Subcutaneous adipose tissue (tissue), 4 donors: ENCODE data around the gene SIX2. TPM values are rescaled to one million over a fixed set of nuclear protein-coding genes. Genes with fewer than 3 reads are reported as not detected.

Experiments used
- CTCF ChIP-seq: fragments of 450-650 bp; IDR thresholded peaks from one replicate; pipeline ENCODE4 v1.5.1; 2016; ENCODE audit warnings: low read depth, mild to moderate bottlenecking, control low read depth, antibody characterized with exemption, moderate library complexity
- total RNA-seq, 4 donors: library from RNA; depleted of rRNA; stranded (reverse); fragments of >200 nt; gene quantifications; one replicate each; pipeline ENCODE4 v1.1.0, GENCODE V29; 2016

SIX2 gene
- total RNA-seq, 4 donors from 2014 or later = 1.4 to 3.8 (median 2.3) TPM

GRCh38 chr2:45045706-45046105 is 36.5 kb upstream of the SIX2 start:
- no peak for TF ChIP-seq CTCF

- no peak for TF ChIP-seq CTCF
Observed at GRCh38 chr2:45044916-45045315, 35.7 kb upstream of the SIX2 start.

- no peak for TF ChIP-seq CTCF
Observed at GRCh38 chr2:45043174-45043573, 33.9 kb upstream of the SIX2 start.

- TF ChIP-seq CTCF = no peak
Observed at GRCh38 chr2:45042401-45042800, 33.1 kb upstream of the SIX2 start.

GRCh38 chr2:45040786-45041185 is 31.5 kb upstream of the SIX2 start:
- no peak for TF ChIP-seq CTCF

- TF ChIP-seq CTCF = no peak
Observed at GRCh38 chr2:45033302-45033701, 24.1 kb upstream of the SIX2 start.

GRCh38 chr2:45031028-45031427 is 21.8 kb upstream of the SIX2 start:
- TF ChIP-seq CTCF = no peak
